MCF 10A (cell line): ENCODE results near the gene KCNMB4. TPM values are rescaled to one million over a fixed set of nuclear protein-coding genes. Genes with fewer than 3 reads are reported as not detected.

Experiments
- BruUV-seq: library from RNA; stranded (reverse); fragments of 400-500 nt; replicated peaks from 2 replicates; lab custom pipeline; 2021; lab: Mats Ljungman, UMichigan
- CTCF ChIA-PET: fragments of 300-600 bp; sonication (Branson Sonifier 250); formaldehyde crosslinking; extraction: SDS; loops from one replicate; lab custom pipeline; 2021; ENCODE audit warnings: antibody characterized with exemption, inconsistent platforms; lab: Yijun Ruan, JAX
- POLR2A ChIA-PET: fragments of 300-600, 350-650 bp; sonication (Branson Sonifier 250); formaldehyde crosslinking; extraction: SDS; loops from one replicate; lab custom pipeline; 2020; ENCODE audit warnings: antibody characterized with exemption, inconsistent platforms; lab: Yijun Ruan, JAX
- DNase-seq: peaks from one replicate; pipeline ENCODE4 v3.0.0-alpha.2; 2018; ENCODE audit not compliant: unreplicated experiment
- H3K27ac Mint-ChIP-seq: one replicate; pipeline ENCODE4 v1.8.0; 2022; ENCODE audit warnings: mild to moderate bottlenecking, low read depth, mixed read lengths; ENCODE audit not compliant: unreplicated experiment
- H3K27me3 Mint-ChIP-seq: one replicate; pipeline ENCODE4 v1.8.0; 2022; ENCODE audit warnings: mixed read lengths; ENCODE audit not compliant: insufficient read depth, unreplicated experiment
- H3K36me3 Mint-ChIP-seq: one replicate; pipeline ENCODE4 v1.8.0; 2022; ENCODE audit warnings: mild to moderate bottlenecking, moderate library complexity, mixed read lengths; ENCODE audit not compliant: insufficient read depth, unreplicated experiment
- H3K4me1 Mint-ChIP-seq: one replicate; pipeline ENCODE4 v1.8.0; 2022; ENCODE audit warnings: mixed read lengths; ENCODE audit not compliant: insufficient read depth, unreplicated experiment
- H3K4me3 Mint-ChIP-seq: one replicate; pipeline ENCODE4 v1.8.0; 2022; ENCODE audit warnings: mild to moderate bottlenecking, moderate library complexity, mixed read lengths; ENCODE audit not compliant: unreplicated experiment
- H3K9me3 Mint-ChIP-seq: one replicate; pipeline ENCODE4 v1.8.0; 2022; ENCODE audit warnings: mixed read lengths; ENCODE audit not compliant: unreplicated experiment
- intact Hi-C: fragments of 100-400 bp; cut with micrococcal nuclease; formaldehyde crosslinking; loops from 2 replicates; pipeline ENCODE4 v1.14.1; 2022
- total RNA-seq: library from RNA; stranded (reverse); gene quantifications from 2 replicates; pipeline ENCODE4 v1.2.3, GENCODE V29; 2022
- TF ChIP-seq, protein P1 (sequence below): fragments of 200-600 bp; IDR thresholded peaks from one replicate; pipeline ENCODE4 v1.8.0; 2022; ENCODE audit warnings: antibody characterized with exemption, mild to moderate bottlenecking; ENCODE audit not compliant: unreplicated experiment

Gene KCNMB4
- total RNA-seq, 1 experiment from 2014 or later: not detected

DNA sequence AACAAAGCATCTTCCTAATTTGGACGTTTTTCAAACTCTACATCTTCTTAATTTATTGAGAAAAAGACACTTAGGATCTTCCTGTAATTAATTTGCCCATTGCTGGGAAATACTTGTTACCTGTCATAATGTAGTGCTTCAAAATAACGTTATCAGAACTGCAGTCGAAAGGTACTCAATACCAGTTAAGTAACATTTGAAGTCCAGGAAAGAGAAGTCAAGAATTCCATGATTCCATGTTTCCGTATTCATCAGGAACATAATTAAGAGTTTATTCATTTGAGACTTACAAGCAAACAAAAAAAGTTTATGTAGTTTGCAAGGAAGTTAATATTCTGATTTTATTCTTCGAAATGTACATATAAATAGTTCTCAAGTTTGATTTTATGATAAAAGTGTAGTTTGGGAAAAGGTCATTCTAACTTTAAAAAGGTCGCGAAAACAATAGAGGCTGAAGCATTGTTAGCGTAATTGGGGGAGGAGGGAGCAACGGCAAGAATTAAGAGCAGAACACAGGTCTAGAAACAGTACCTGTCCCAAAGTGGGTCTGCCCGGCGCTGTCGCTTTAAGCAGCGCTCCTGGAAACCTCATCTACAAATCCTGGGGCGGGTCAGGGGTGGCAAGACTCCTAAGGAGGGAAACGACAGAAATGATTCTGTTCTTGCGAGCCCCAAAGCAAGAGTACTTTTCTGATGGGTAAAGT, 1.2 kb upstream of the KCNMB4 start:
- H3K36me3 Mint-ChIP-seq: no peaks in the 10 kb centered on the region
- H3K9me3 Mint-ChIP-seq: no peaks in the 10 kb centered on the region
- POLR2A ChIA-PET: interaction anchor here (2.0 kb wide), 1 partner anchor 121 kb away, joined by 6 read pairs; the partner anchor contains the start of gene CNOT2
- peaks cover 9% of the 10 kb centered on the region for H3K4me1 Mint-ChIP-seq
- peaks cover 15% of the 10 kb centered on the region for H3K27me3 Mint-ChIP-seq
- peak; percentile 9 for DNase-seq
- TF ChIP-seq, protein P1, sequence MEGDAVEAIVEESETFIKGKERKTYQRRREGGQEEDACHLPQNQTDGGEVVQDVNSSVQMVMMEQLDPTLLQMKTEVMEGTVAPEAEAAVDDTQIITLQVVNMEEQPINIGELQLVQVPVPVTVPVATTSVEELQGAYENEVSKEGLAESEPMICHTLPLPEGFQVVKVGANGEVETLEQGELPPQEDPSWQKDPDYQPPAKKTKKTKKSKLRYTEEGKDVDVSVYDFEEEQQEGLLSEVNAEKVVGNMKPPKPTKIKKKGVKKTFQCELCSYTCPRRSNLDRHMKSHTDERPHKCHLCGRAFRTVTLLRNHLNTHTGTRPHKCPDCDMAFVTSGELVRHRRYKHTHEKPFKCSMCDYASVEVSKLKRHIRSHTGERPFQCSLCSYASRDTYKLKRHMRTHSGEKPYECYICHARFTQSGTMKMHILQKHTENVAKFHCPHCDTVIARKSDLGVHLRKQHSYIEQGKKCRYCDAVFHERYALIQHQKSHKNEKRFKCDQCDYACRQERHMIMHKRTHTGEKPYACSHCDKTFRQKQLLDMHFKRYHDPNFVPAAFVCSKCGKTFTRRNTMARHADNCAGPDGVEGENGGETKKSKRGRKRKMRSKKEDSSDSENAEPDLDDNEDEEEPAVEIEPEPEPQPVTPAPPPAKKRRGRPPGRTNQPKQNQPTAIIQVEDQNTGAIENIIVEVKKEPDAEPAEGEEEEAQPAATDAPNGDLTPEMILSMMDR: no peak
- intact Hi-C loops: loop anchor here (5.0 kb wide), 1 partner anchor 212 kb away; no protein-coding TSS in a partner anchor
- no TSS peak for BruUV-seq
- H3K4me3 Mint-ChIP-seq: peak overlapping the region; percentile 80
- CTCF ChIA-PET: interaction anchor here (1.3 kb wide), 1 partner anchor 464 kb away, joined by 3 read pairs; no protein-coding TSS in a partner anchor
- no peak overlapping the region for H3K27ac Mint-ChIP-seq

DNA sequence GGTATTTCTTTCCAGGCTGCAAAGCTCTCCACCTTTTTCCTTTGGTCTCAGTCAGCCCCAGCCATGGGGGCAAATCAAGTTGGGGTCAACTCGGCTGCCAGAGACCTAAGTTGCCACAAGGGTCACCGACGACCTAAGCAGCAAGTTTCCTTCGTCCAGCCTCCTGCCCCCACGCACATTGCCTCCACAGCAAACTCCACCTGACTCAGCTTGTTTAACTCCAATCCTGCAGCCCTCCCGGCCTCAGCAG, 767 bp upstream of the KCNMB4 start:
- BruUV-seq: no TSS peak
- no peaks in the 10 kb centered on the region for H3K9me3 Mint-ChIP-seq
- H3K4me3 Mint-ChIP-seq: peak overlapping the region; percentile 80
- CTCF ChIA-PET: interaction anchor here (0.6 to 0.9 kb wide), 2 partner anchors 176 to 486 kb away, joined by 3 read pairs; no protein-coding TSS in a partner anchor
- no peak for DNase-seq
- peaks cover 9% of the 10 kb centered on the region for H3K4me1 Mint-ChIP-seq
- POLR2A ChIA-PET: interaction anchor here (2.0 kb wide), 1 partner anchor 122 kb away, joined by 6 read pairs; the partner anchor contains the start of gene CNOT2
- no peak overlapping the region for H3K27ac Mint-ChIP-seq
- H3K27me3 Mint-ChIP-seq: peaks cover 15% of the 10 kb centered on the region
- H3K36me3 Mint-ChIP-seq: no peaks in the 10 kb centered on the region
- TF ChIP-seq, protein P1: no peak
- intact Hi-C loops: no loop called here

DNA sequence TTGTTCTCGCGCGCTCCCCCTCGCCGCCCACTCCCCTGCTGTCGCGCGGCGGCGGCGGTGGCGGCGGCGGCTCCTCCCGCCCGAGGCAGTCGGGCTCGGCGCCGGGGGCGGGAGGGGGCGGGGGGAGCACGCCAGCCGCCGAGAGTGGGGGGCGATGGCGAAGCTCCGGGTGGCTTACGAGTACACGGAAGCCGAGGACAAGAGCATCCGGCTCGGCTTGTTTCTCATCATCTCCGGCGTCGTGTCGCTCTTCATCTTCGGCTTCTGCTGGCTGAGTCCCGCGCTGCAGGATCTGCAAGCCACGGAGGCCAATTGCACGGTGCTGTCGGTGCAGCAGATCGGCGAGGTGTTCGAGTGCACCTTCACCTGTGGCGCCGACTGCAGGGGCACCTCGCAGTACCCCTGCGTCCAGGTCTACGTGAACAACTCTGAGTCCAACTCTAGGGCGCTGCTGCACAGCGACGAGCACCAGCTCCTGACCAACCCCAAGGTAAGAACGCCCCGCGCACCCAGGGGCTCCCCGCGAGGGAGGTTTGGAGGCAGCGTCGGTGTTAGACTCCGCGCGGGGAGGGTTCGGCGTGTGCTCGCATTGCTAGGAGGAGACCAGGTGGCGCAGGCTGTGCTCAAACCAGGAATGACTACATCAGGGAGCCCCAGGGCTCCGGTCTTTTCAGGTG, 629 bp downstream of the KCNMB4 start:
- Mint-ChIP-seq H3K27me3 (peaks cover 15% of the 10 kb centered on the region), H3K27ac (no peak overlapping the region), H3K4me3 (peak overlapping the region; percentile 80), H3K4me1 (peaks cover 9% of the 10 kb centered on the region), H3K36me3 (no peaks in the 10 kb centered on the region), H3K9me3 (no peaks in the 10 kb centered on the region)
- POLR2A ChIA-PET: interaction anchor here (2.0 kb wide), 1 partner anchor 123 kb away, joined by 6 read pairs; the partner anchor contains the start of gene CNOT2
- CTCF ChIA-PET: interaction anchor here (0.6 kb wide), 2 partner anchors 136 to 210 kb away, joined by 3 read pairs; no protein-coding TSS in a partner anchor
- peak; percentile 16 for DNase-seq
- BruUV-seq: no TSS peak
- TF ChIP-seq, protein P1: no peak
- intact Hi-C loops: no loop called here
